T-helper 1 cell treated with Interleukin-12 subunit alpha and Interleukin-12 subunit beta and Interleukin-4 antibody, amounts not matched to agents 30 μg/mL and 1 μg/mL, for 36 hours (primary cell): ENCODE results near the gene EPHB1.

ENCODE experiments used
- H3K27ac Mint-ChIP-seq: one replicate; pipeline ENCODE4 v1.8.0; 2021; ENCODE audit warnings: mild to moderate bottlenecking, mixed read lengths
- H3K27me3 Mint-ChIP-seq: one replicate; pipeline ENCODE4 v1.8.0; 2021; ENCODE audit warnings: low read depth, mixed read lengths
- H3K36me3 Mint-ChIP-seq: one replicate; pipeline ENCODE4 v1.8.0; 2021; ENCODE audit warnings: low read depth, mixed read lengths
- H3K4me1 Mint-ChIP-seq: one replicate; pipeline ENCODE4 v1.8.0; 2021; ENCODE audit warnings: low read depth, mixed read lengths
- H3K4me3 Mint-ChIP-seq: one replicate; pipeline ENCODE4 v1.8.0; 2021; ENCODE audit warnings: mild to moderate bottlenecking, moderate library complexity, mixed read lengths
- H3K9me3 Mint-ChIP-seq: one replicate; pipeline ENCODE4 v1.8.0; 2021; ENCODE audit warnings: mixed read lengths

Gene EPHB1

GRCh38 chr3:134796281-134797056, 1.4 kb downstream of the EPHB1 start:
- Mint-ChIP-seq H3K27me3 (peaks cover 63% of the 10 kb centered on the region), H3K27ac (no peak overlapping the region), H3K4me3 (peak overlapping the region; percentile 98), H3K9me3 (no peaks in the 10 kb centered on the region), H3K36me3 (no peaks in the 10 kb centered on the region), H3K4me1 (peaks cover 31% of the 10 kb centered on the region)

DNA sequence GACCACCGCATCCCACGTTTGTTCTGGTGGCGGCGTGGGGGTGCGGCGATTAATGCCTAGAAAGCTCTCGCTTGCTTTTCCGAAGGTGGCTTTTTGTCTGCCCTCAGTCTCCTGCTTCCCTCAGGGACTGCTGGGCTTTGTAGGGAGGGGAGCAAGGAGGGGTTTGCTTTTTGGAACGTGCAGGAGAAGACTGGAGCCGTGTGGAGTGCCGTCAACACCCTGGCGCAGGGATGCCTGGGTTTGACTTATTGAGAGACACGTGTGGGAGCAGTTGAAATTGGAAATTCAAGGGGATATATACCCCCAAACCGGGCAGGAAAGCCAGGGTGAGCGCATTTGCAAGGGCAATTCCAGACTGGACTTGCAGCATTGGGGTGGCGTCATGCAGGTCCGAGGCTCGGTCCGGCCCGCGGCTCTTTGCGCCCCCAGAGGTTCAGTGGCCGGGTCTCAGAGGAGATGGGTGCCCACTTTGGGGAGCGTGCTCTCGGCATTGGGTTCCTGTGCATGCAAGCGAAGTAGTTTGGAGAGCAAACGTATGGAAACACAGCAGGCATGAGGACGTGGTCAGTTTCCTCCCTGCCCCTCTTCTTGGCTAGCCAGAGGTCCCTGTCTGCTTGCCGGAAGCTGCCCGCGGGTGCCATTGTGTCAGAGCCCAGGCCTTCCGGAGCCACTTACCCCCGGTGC, 2.1 kb downstream of the EPHB1 start:
- Mint-ChIP-seq H3K27me3 (peaks cover 58% of the 10 kb centered on the region), H3K4me1 (peaks cover 38% of the 10 kb centered on the region), H3K27ac (no peak overlapping the region), H3K4me3 (peak overlapping the region; percentile 62), H3K36me3 (no peaks in the 10 kb centered on the region), H3K9me3 (no peaks in the 10 kb centered on the region)

DNA sequence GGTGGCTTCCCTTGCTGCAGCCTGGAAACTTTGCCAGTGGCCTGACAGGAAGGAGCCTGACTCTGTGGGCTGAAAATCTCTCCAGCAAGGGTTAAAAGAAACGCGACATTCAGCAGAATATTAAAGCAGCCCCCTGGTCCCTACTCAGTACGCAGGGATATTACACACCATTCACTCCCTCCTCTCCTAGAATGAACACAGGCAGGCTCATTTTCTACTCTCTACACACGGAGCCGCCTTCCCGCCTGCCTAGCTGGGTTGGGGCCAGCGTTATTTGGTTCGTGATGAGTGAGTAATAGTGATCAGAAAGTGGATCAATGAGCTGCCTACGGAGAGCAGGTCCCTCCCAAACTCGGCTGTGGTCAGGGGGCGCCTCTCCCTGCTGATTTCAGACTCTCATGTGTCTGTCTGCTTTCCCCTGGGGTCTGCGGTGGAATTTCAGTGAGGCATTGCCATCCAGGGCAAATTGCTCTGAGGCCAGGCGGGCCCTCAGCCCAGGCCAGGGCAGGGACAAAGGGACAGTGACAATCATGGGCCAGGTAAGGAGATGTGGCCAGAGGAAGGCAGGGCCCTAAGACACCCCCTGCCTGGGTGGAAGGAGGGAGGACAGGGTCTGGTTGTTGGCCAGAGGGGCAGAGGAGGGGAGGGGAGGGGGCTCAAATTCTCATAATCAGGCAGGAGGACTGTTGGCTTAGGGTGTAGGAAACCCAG, 2.8 kb downstream of the EPHB1 start:
- Mint-ChIP-seq H3K27me3 (peaks cover 51% of the 10 kb centered on the region), H3K9me3 (no peaks in the 10 kb centered on the region), H3K4me3 (peak overlapping the region; percentile 62), H3K36me3 (no peaks in the 10 kb centered on the region), H3K4me1 (peaks cover 45% of the 10 kb centered on the region), H3K27ac (no peak overlapping the region)

DNA sequence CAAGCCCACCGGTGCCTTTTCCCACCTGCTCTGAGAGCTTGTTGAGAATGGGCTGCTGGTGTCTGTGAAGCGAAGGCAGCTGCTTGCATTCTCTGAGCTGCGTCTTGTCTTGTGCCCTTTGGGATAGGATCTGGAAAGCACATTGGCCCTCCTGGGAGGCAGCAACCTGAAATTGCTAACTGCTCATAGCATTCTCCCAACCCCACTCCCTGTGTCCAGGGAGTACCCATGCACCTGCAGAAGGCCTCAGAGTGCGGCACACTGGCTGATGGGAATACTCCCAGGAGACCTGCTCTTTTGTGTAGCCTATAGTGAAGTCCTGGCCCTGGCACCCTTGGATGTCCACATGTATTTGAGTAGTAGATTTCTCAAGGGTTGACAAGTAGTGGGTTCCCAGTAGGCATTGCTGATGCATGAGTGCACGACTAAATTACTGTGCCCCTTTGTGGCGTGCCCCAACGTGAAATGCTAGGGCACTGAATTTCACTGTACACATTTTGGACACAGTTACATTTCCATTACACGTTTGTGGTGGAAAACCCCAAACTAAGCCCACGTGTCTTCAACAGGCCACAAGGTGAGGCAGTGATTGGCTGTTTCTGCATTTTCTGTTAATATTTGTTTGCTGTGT, 3.7 kb downstream of the EPHB1 start:
- H3K27me3 Mint-ChIP-seq = peaks cover 45% of the 10 kb centered on the region
- no peak overlapping the region for H3K4me3 Mint-ChIP-seq
- no peaks in the 10 kb centered on the region for H3K9me3 Mint-ChIP-seq
- H3K36me3 Mint-ChIP-seq = no peaks in the 10 kb centered on the region
- no peak overlapping the region for H3K27ac Mint-ChIP-seq
- peaks cover 54% of the 10 kb centered on the region for H3K4me1 Mint-ChIP-seq

DNA sequence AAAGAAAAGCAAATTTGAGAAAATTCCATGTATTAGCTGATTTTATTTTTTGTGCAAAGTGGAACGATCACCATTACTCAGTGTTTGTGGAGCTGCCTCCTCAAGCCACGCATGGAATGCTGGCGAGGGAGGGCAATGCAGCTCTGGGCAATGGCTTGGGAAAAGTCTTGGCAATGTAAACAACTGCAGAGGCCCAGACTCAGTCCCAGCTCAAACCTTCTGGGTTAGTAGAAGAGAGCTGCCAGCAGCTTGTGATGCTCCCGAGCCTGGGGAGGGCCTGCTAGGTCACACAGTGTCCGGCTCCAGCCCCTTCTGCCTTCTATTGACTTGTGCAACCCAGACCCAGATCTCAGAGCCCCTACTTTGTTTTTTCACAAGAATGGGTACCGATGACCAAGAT, 4.3 kb downstream of the EPHB1 start:
- Mint-ChIP-seq H3K4me1 (peaks cover 57% of the 10 kb centered on the region), H3K27ac (no peak overlapping the region), H3K4me3 (no peak overlapping the region), H3K27me3 (peaks cover 45% of the 10 kb centered on the region), H3K9me3 (peaks cover under 1% of the 10 kb centered on the region), H3K36me3 (peaks cover under 1% of the 10 kb centered on the region)

- peak overlapping the region; percentile 40 for H3K4me3 Mint-ChIP-seq
- H3K27ac Mint-ChIP-seq = peak overlapping the region; percentile 86
- H3K36me3 Mint-ChIP-seq = peaks cover 8% of the 10 kb centered on the region
- H3K27me3 Mint-ChIP-seq = peaks cover 42% of the 10 kb centered on the region
- peaks cover 56% of the 10 kb centered on the region for H3K4me1 Mint-ChIP-seq
- peaks cover 4% of the 10 kb centered on the region for H3K9me3 Mint-ChIP-seq
These were observed 6.3 kb downstream of the EPHB1 start for GRCh38 chr3:134801204-134801958.

DNA sequence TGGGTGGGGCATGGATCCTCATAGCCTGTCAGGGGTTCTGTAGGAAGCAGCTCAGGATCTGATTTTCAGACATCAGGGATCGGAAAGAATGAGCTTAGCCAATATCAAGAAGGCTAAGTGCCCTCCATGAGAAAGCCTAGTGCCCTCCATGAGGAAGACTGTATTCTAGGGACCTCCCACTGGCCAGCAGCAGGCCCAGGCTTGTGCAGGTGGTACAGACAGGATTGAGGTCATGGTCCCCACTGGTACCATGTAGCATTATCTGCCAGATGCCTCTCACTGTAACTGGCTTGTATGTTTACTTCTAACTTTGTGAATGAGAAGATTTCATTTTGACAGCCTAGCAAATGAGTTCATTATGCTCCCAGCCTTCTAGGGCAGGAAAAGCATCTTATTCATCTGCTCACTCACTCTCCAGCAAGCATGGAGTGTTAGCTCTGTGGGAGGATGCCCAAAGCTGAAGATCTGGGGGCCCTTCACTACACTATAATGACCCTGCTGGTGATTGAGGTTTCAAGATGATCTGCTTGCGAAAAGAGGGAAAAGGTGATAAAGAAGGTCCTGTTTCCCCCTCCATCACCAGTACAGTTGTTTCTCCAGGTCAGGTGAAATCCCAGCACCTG, 7.5 kb downstream of the EPHB1 start:
- Mint-ChIP-seq H3K27me3 (peaks cover 38% of the 10 kb centered on the region), H3K4me1 (peaks cover 50% of the 10 kb centered on the region), H3K4me3 (peak overlapping the region; percentile 59), H3K9me3 (peaks cover 4% of the 10 kb centered on the region), H3K36me3 (peaks cover 11% of the 10 kb centered on the region), H3K27ac (peak overlapping the region; percentile 83)

DNA sequence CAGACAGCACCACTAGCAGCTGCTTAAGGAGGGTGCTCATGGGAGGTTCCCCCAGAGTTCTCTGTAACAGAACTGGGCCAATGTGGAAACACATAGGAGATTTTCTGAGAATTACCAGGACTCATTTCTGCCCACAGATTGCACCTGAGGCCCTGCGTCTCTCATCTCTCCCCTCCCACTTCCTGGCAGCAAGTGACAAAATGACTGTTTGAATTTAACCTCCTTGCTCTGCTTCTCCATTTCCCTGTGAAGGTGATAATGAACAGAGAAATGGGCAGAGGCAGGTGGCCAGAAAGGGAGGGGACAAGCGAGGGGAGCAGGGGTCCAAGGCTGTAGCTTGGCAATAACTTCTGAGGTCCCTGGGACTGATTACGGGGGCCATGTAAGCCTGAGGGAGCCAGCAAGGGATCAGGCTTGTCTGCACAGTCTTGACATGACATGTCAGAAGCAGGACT, 8.0 kb downstream of the EPHB1 start:
- Mint-ChIP-seq H3K27me3 (peaks cover 37% of the 10 kb centered on the region), H3K4me1 (peaks cover 44% of the 10 kb centered on the region), H3K4me3 (peak overlapping the region; percentile 59), H3K27ac (peak overlapping the region; percentile 83), H3K9me3 (peaks cover 4% of the 10 kb centered on the region), H3K36me3 (peaks cover 11% of the 10 kb centered on the region)

DNA sequence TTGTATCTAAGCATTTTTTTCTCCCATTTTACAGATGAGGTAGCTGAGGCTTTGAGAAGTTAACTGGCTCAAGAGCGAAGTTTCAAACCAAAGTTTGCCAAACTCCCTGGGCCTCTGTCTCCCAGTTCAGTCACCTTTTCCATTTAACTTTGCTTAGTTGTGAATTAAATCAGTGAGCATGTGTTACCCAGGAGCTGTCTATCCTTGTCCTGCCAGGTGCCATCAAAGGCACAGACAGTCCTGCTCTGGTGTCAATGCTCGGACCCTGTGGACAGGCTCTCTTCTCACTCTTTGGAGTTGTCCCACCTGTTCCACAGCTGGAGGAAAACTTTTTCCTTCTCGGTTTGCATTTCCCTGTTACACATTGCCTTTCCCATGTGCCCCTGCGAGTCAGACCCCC, 8.6 kb downstream of the EPHB1 start:
- peaks cover 4% of the 10 kb centered on the region for H3K9me3 Mint-ChIP-seq

GRCh38 chr3:134804508-134805480, 9.7 kb downstream of the EPHB1 start:
- peaks cover 4% of the 10 kb centered on the region for H3K9me3 Mint-ChIP-seq
- peaks cover 27% of the 10 kb centered on the region for H3K27me3 Mint-ChIP-seq
- H3K4me1 Mint-ChIP-seq = peaks cover 41% of the 10 kb centered on the region
- H3K4me3 Mint-ChIP-seq = no peak overlapping the region
- no peak overlapping the region for H3K27ac Mint-ChIP-seq
- peaks cover 11% of the 10 kb centered on the region for H3K36me3 Mint-ChIP-seq

More for the DNA sequence above, 8.6 kb downstream of the EPHB1 start:
- H3K27ac Mint-ChIP-seq = peak overlapping the region; percentile 47
- peaks cover 31% of the 10 kb centered on the region for H3K27me3 Mint-ChIP-seq
- peak overlapping the region; percentile 3 for H3K4me3 Mint-ChIP-seq
- H3K36me3 Mint-ChIP-seq = peaks cover 11% of the 10 kb centered on the region
- peaks cover 41% of the 10 kb centered on the region for H3K4me1 Mint-ChIP-seq

GRCh38 chr3:134807189-134807588, 12.1 kb downstream of the EPHB1 start:
- Mint-ChIP-seq H3K27me3 (peaks cover 33% of the 10 kb centered on the region), H3K36me3 (peaks cover 11% of the 10 kb centered on the region), H3K27ac (no peak overlapping the region), H3K4me1 (peaks cover 26% of the 10 kb centered on the region), H3K9me3 (peaks cover 4% of the 10 kb centered on the region), H3K4me3 (no peak overlapping the region)

- Mint-ChIP-seq H3K9me3 (peaks cover 4% of the 10 kb centered on the region), H3K27me3 (peaks cover 35% of the 10 kb centered on the region), H3K4me1 (peaks cover 10% of the 10 kb centered on the region), H3K27ac (no peak overlapping the region), H3K36me3 (peaks cover 11% of the 10 kb centered on the region), H3K4me3 (no peak overlapping the region)
These were observed 13.8 kb downstream of the EPHB1 start for GRCh38 chr3:134808835-134809234.
